DND-41 (cell line): Measurements from ENCODE around the gene MXD4.
A peak's percentile ranks its signal among the peaks of the same experiment; 100 is the strongest.

ENCODE experiments used
- ATAC-seq: fragments of 200-7000 bp; cut with Tn5 transposase; 3 replicates; pipeline ENCODE4 v1.9.1; 2021; ENCODE audit warnings: low read depth; ENCODE audit not compliant: insufficient read depth
- DNase-seq: peaks from one replicate; pipeline ENCODE4 v3.0.0-alpha.2; 2020
- H2AFZ ChIP-seq: 2 replicates; pipeline ENCODE4 v1.6.0; 2012; ENCODE audit warnings: low read depth, low read length
- H3K27ac ChIP-seq: 2 replicates; pipeline ENCODE4 v1.5.1; 2012; ENCODE audit warnings: low read length, inconsistent platforms
- H3K27me3 ChIP-seq: fragments of 200-600 bp; sonication (generic); 2 replicates; pipeline ENCODE4 v1.6.0; 2012; ENCODE audit warnings: low read length, mild to moderate bottlenecking, inconsistent platforms; ENCODE audit not compliant: insufficient read depth, poor library complexity
- H3K36me3 ChIP-seq: 2 replicates; pipeline ENCODE4 v1.5.1; 2012; ENCODE audit warnings: low read length, inconsistent platforms; ENCODE audit not compliant: insufficient read depth
- H3K4me1 ChIP-seq: 2 replicates; pipeline ENCODE4 v1.5.1; 2012; ENCODE audit warnings: mild to moderate bottlenecking, low read length; ENCODE audit not compliant: insufficient read depth
- H3K4me2 ChIP-seq: 2 replicates; pipeline ENCODE4 v1.6.0; 2012; ENCODE audit warnings: mild to moderate bottlenecking, moderate library complexity, low read length, inconsistent platforms; ENCODE audit not compliant: insufficient read depth
- H3K4me3 ChIP-seq, 2 experiments: fragments of 200-600 bp in 1 of 2; shearing (Covaris generic) in 1 of 2; 2 replicates each; pipeline ENCODE4 v1.5.1; 2012 to 2016; ENCODE audit warnings: inconsistent platforms in 2 of 2, low read length in 2 of 2, mild to moderate bottlenecking in 2 of 2, low read depth in 1 of 2, moderate library complexity in 1 of 2
- H3K79me2 ChIP-seq: 2 replicates; pipeline ENCODE4 v1.6.0; 2012; ENCODE audit warnings: low read length, inconsistent platforms; ENCODE audit not compliant: insufficient read depth
- H3K9ac ChIP-seq: 2 replicates; pipeline ENCODE4 v1.6.0; 2012; ENCODE audit warnings: low read depth, mild to moderate bottlenecking, inconsistent platforms, low read length, moderate library complexity
- H3K9me3 ChIP-seq: 2 replicates; pipeline ENCODE4 v1.5.1; 2012; ENCODE audit warnings: low read length, moderate library complexity, mild to moderate bottlenecking, inconsistent platforms; ENCODE audit not compliant: insufficient read depth, severe bottlenecking
- H4K20me1 ChIP-seq: 2 replicates; pipeline ENCODE4 v1.6.0; 2012; ENCODE audit warnings: low read length; ENCODE audit not compliant: insufficient read depth
- EZH2 ChIP-seq: IDR thresholded peaks from 3 replicates; pipeline ENCODE4 v1.6.1; 2012; ENCODE audit warnings: borderline replicate concordance, low read depth, mild to moderate bottlenecking, moderate library complexity, low read length, inconsistent platforms; ENCODE audit not compliant: severe bottlenecking
- TF ChIP-seq, protein P1 (sequence below): IDR thresholded peaks from 2 replicates; pipeline ENCODE4 v1.5.1; 2012; ENCODE audit warnings: borderline replicate concordance, low read length, moderate library complexity, mild to moderate bottlenecking; ENCODE audit not compliant: poor library complexity, severe bottlenecking; ENCODE audit errors: extremely low read depth

The MXD4 gene

DNA sequence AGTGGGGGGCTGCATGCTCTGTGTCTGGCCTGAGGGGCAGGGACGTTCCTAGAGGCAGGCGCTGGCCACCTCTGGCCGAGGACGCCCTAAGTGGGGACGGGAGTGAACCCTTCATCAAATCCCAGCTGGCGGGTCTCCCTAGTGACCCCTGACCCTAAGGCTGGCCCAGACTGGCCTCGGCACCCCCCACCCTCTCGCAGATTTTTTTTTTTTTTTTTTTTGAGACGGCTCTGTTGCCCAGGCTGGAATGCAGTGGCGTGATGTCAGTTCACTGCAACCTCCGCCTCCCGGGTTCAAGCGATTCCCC lies 988 bp upstream of the MXD4 start:
- Histone ChIP-seq H3K27ac (peak overlapping the region; percentile 92), H3K79me2 (peaks cover 32% of the 10 kb centered on the region), H3K9me3 (no peaks in the 10 kb centered on the region), H4K20me1 (peaks cover 30% of the 10 kb centered on the region), H3K4me2 (peak overlapping the region; percentile 82), H3K4me3 (peak overlapping the region; percentile 53 to 71), H3K4me1 (peaks cover 37% of the 10 kb centered on the region), H2AFZ (peak overlapping the region; percentile 75), H3K9ac (peak overlapping the region; percentile 99), H3K27me3 (no peaks in the 10 kb centered on the region), H3K36me3 (peaks cover 25% of the 10 kb centered on the region)
- TF ChIP-seq, protein P1, sequence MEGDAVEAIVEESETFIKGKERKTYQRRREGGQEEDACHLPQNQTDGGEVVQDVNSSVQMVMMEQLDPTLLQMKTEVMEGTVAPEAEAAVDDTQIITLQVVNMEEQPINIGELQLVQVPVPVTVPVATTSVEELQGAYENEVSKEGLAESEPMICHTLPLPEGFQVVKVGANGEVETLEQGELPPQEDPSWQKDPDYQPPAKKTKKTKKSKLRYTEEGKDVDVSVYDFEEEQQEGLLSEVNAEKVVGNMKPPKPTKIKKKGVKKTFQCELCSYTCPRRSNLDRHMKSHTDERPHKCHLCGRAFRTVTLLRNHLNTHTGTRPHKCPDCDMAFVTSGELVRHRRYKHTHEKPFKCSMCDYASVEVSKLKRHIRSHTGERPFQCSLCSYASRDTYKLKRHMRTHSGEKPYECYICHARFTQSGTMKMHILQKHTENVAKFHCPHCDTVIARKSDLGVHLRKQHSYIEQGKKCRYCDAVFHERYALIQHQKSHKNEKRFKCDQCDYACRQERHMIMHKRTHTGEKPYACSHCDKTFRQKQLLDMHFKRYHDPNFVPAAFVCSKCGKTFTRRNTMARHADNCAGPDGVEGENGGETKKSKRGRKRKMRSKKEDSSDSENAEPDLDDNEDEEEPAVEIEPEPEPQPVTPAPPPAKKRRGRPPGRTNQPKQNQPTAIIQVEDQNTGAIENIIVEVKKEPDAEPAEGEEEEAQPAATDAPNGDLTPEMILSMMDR = no peak
- no peak for TF ChIP-seq EZH2
- DNase-seq (no peak), ATAC-seq (no peak)

DNA sequence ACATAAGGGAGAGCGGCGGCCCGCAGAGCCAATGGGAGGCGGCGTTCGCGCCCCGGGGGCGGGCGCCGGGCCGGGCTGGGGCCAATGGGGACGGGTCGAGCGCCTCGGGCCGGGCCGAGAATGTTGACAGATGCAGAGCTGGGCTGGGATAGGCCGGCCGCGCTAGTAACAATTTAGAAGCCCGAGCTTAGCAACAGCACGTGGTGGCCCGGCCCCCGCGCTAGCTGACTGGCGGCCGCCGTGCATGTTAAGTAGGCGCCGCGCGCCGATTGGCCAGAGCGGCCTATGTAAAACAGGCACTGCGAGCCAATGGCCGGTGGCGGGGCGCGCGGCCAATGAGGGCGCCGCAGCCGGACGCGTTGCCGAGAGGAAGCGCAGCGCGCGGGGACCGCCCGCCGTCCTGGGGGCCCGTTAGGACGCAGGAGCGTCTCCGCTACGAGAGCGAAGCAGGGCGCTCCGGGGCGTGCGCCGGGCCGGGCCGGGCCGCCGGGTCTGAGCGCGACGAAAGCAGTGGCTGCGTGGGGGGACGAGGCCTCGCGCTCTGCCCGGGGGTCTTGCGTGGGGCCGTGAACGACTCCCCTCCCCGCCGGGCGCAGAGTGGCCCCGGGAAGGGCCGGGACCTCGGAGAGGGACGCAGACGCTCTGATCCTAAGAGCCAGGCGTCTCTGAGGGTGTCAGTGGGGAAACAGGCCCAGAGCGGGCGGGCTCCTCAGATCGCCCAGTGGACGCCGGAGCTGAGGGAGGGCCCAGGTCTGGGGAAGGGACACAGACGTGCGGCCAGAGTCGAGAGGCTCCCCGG lies 435 bp upstream of the MXD4 start:
- Histone ChIP-seq H3K4me3 (peak overlapping the region; percentile 53 to 86), H2AFZ (peak overlapping the region; percentile 75), H4K20me1 (peaks cover 36% of the 10 kb centered on the region), H3K4me2 (peak overlapping the region; percentile 82), H3K27ac (peak overlapping the region; percentile 92), H3K36me3 (peaks cover 31% of the 10 kb centered on the region), H3K27me3 (no peaks in the 10 kb centered on the region), H3K4me1 (peaks cover 37% of the 10 kb centered on the region), H3K79me2 (peaks cover 32% of the 10 kb centered on the region), H3K9me3 (no peaks in the 10 kb centered on the region), H3K9ac (peak overlapping the region; percentile 99)
- ATAC-seq (peak; percentile 93), DNase-seq (peak; percentile 99)
- no peak for TF ChIP-seq EZH2
- TF ChIP-seq, protein P1 = no peak

DNA sequence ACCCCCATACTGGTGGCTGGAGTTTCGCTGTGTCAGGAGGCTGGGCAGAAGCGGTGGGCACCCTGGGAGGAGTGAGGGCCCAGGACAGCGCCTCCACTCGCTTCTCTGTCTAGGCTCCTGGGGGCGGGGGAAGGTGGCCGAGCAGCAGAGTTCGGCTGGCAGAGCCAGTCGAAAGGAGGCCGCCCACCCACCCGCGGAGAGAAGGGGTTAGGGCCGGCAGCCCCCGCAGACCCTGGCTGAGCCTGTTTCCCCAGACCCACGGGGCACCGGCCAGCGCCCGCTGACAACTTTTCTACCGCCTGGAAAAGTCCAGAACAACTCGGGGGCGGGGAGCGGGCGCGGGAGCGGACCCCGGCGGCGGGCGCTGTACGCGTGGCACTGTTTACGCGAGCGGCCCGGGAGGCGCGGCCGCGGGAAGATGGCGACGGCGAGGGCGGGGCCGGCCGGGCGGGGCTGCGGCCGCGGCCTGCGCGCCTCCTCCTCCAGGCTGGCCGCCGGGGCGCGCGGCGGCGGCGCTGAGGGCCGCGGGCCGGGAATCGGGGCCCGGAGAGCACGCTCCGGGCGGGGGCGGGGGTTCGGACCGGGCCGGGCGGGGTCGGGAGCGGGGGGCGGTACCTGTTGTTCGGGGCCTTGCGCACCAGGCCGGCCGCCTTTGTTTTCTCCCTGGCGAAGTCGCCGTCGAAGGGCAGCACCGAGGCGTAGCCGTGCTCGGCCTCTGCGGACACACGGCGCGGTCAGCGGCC lies 628 bp downstream of the MXD4 start:
- H3K9me3 ChIP-seq = no peaks in the 10 kb centered on the region
- no peak for TF ChIP-seq EZH2
- TF ChIP-seq, protein P1 = no peak
- ATAC-seq = no peak
- peak overlapping the region; percentile 85 for H3K4me2 ChIP-seq
- H4K20me1 ChIP-seq = peaks cover 46% of the 10 kb centered on the region
- peak; percentile 57 for DNase-seq
- H3K79me2 ChIP-seq = peaks cover 32% of the 10 kb centered on the region
- peaks cover 37% of the 10 kb centered on the region for H3K4me1 ChIP-seq
- H3K36me3 ChIP-seq = peaks cover 40% of the 10 kb centered on the region
- peak overlapping the region; percentile 67 for H3K27ac ChIP-seq
- peak overlapping the region; percentile 55 to 86; a peak in 3 of 4 replicates for H3K4me3 ChIP-seq
- H3K9ac ChIP-seq = peak overlapping the region; percentile 73
- H3K27me3 ChIP-seq = no peaks in the 10 kb centered on the region
- H2AFZ ChIP-seq = peak overlapping the region; percentile 79
